Measurements from ENCODE around the gene STARD13.
A peak's percentile ranks its signal among the peaks of the same experiment; 100 is the strongest.

STARD13 gene

DNA sequence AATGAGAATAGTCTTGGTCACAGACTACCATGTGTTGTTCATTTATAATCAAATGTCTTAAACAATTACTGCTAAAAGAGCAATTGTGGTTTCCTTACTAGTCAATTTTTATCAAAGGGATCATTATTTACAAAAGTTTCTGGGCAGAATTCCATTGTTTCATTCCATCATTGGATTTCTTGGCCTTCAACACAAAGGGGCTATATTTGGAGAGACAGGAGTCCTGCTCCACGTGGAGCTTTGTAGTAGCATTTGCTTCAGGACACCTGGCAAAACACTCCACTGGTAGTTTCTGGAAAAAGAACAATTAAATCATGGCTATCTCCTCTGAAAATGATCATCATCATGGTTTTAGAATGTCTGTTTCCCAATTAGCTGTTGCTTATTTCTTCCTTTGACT lies 22.3 kb upstream of the STARD13 start:
- no peak for DNase-seq

DNA sequence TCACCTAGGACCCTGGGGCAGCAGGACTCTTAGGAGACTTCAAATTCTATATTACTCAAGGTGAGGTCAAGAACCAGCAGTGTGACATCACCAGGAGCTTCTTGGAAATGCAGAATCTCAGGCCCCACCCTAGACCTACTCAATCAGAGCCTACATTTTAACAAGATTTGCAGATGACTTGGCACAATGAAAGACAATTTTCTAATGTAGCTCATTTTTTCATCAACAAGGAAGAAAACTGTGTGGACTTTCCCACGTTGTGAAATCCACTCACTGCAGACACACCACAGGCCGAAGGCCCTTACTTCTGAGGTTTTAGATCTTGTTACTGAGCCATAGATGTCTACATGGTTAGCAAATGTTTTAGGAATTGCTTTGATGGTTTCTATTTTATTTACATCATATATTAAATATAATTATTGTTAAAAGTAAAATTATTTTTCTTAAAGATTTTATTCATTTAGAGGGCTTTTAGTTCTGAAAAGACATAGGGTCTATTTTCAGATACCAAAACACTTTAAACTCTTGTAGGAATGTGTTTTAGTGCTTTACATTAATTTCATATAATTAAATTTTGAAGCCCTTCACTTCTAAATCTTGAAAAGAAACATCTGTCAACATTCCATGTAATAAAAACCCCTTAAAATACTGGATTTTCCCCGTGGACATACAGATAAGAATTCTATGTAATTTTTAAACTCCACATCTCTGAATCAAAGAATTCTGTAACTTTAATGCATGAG lies 18.5 kb upstream of the STARD13 start:
- DNase-seq, result no peak

DNA sequence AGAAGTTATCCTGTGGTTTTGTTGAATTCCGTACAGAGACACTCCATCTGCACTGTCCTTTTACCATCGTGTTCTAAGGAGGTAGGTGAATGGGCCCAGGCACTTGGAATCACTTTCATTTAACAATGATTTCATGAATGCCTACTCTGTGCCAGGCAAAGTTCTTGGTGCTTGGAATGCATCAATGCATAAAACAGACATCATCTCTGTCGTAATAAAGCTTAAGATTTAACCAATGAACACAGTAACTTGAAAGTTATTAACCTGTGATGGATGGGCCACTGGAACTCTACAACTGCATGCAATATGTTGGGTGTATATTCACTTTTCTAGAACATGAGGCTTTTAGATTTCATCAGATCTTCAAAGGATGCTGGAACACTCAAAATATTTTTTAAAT lies 14.1 kb upstream of the STARD13 start:
- DNase-seq, result no peak

DNA sequence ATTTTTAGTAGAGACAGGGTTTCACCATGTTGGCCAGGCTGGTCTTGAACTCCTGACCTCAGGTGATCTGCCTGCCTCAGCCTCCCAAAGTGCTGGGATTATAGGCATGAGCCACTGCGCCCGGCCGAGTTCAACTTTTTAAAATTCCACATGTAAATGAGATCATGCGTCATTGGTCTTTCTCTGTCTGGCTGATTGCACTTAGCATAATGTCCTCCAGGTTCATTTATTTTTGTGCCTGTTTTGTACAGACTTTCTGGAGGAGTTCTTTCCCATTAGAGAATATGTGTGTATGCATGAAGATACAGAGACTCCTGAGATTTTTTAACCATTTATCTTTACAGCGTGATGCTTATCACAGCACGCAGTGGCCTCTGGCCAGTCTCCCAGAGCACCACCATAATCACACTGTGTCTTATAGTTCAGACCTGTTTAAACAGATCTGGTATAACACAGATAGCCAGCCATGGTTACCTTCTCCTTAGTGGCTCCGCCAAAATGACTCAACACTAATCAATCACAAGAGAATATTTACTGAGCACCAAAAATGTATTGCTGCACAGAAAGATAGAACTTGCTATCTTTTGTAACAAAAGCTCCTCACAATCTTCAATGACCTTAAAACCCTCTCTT lies 11.4 kb upstream of the STARD13 start:
- DNase-seq, result no peak

DNA sequence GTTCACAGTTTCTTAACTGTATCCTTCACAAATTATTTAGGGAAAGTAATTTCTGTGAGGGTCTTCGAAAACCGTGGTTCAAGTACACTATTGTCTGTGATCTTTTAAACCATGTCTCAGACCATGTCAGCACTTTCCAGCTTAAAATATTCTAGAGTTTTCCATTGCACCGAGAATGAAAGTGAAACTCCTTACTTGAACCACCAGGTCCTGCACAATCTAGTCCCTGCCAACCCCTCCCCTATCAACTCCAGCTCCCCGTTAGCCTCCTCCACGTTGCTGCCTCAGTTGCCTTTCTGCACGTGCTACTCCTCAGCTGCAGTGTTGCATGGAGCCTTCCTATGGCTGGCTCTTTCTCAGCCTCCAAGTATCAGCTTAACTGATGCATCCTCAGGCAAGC lies 7.2 kb upstream of the STARD13 start:
- DNase-seq, result no peak

DNA sequence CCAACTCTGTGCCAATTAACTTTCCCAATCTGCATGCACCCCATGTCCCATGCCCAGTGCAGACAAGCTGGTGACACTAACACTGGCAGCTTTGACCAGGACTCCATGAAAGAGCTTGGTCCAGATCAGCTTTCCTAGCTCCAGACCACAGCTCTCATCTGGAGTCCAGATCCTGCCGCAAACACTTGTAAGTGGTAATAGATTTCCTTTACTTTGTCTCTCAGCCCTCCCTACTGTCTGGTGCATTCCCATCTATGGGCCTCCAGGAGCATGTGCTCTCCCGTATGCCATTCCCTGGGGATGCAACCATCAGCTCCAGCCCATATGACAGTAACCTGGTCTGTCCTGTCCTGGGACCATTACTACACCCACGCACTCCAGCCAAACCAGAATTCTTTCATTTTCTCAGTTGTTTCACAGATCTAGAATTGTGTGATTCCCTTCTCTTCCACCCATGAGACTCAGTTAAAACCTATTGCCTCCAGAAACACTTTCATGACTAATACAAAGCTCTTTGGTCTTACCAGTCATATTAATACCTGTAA lies 4.9 kb upstream of the STARD13 start:
- DNase-seq, result no peak

DNA sequence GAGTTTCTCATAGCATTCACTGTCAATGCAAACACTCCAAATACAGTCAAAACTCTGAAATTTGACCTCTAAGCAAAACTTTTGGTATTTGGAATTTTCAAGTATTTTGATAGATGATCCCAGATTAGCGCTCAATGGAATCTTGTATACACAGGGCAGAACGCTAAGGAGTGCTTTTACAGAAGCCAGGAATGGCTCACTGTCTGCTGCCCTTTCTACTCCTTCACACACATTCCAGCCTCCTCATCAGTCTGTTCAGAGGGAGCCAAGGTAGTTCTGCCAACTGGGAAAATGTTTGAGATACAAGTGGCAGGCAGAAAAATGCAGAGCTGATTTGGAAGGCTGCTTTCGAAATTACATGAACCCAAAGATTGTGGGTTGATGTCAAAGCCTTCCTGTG lies 4.4 kb upstream of the STARD13 start:
- DNase-seq, result peak; percentile 42

DNA sequence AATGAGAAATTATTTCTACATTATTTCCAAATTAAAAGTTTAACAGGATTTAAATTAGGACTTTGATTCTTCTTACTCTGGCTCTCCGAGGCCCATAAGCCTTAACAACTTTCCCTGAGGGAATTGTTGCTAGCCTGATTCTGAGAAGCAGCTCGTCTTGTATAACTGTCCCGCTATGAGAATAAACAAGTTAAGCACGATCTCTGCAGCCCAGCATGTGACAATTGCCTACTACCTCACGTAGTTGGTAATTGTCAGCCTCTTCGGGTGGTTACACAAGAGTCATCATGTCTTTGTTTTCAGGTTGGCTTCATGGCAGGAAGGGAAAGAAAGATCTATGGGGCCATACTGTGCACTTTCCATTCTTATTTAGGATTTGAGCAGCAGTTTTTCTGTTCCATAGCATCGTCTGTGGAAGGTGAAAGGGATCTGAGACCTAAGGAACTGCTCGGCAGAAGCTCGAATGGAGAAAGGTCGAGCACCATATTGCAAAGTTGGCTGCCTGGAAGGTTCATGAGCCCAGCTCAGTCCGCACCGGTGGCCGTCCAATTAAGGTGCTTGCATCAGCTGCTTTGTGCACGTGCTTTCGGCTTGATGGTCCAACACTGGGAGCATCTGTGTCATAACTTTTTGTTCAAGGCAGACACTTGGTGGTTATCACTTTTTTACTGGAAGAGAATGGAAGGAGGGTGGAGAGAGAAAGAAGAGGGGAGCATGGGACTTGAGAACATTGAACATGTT lies 1.8 kb upstream of the STARD13 start:
- DNase-seq, result no peak

DNA sequence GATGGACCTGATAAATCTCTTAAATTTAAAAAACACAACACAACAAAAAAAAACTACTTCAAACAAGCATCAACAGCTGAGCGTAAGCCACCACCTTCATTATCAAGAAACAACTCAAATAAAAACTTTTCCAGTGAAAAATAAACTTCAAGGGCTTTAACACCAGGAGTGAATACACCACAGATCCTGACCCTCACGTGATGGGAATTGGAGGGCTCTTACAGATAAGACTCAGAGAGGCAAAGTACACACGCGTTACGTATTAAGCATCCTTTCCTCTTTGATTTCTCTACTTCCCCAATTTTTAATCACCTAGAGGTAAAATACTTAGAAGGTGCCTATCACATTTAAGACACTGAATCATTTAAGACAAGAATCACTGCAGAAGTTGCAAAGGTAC lies 573 bp upstream of the STARD13 start:
- no peak for DNase-seq

DNA sequence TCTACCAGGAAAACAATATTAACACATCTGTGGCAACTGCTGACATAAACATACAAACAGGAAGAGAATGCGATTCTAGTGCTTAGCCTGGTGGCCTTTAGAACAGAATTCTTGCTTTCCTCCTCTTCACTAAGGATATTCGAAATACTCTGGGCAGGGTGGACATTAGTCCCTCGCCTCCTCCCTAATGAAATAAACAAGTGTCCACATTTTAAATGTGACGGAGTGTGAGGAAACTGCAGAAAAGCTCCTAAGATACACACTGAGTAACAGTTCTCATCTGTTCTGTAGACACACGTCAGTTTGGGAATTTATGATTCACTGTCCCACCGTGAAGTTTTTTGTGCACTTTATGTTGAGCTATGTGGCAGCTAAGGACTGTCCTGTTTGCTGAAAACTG lies 639 bp downstream of the STARD13 start:
- DNase-seq, result peak; percentile 46

DNA sequence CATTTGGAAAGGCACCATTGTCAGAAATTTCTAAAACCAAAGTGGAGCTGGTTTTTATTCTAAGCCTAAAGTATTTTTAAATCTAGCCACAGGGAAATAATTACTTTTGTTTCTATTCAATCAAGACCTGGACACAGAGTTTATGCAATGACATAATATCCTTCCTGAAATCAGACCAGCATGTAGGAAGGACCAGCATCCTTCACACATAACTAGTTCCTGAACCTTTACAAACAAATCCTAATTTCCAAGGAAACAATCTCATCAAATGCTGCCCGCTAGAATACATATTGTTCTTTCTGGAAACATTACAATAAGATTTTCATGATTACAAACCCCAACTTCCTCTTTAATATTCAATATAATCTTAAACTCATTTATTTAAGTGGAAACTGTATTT lies 1.5 kb downstream of the STARD13 start:
- DNase-seq, result no peak

DNA sequence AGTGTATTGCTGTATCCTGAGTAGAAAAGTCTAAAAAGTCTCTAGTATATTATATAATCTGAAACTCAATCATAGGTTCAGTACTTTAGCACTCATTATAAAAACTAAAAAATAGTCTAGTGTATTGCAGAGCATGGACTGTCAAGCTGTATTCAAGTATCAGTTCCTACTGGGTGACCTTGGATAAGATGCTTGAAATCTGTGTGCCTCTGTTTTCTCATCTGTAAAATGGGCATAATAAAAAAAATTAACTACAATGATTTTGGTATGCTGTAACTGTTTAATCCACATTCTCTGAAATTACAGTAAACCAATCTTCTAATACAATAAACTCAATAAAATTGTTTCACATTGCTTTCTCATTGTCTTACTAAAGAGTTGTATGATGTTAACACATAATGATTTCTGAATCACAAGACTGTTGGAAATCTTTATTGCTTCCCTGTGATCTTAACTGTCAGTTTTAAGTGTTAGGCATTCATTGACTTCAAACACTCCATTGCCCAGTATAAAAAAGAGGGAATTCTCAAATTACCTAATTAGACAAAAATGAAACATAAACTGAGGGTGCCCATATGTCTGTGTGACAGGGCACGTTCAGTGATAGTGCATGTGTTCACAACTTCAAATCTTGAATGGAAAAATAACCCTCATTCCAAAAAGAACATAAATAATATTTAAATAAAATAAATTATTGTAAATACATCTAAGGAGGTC lies 2.2 kb downstream of the STARD13 start:
- DNase-seq, result no peak

DNA sequence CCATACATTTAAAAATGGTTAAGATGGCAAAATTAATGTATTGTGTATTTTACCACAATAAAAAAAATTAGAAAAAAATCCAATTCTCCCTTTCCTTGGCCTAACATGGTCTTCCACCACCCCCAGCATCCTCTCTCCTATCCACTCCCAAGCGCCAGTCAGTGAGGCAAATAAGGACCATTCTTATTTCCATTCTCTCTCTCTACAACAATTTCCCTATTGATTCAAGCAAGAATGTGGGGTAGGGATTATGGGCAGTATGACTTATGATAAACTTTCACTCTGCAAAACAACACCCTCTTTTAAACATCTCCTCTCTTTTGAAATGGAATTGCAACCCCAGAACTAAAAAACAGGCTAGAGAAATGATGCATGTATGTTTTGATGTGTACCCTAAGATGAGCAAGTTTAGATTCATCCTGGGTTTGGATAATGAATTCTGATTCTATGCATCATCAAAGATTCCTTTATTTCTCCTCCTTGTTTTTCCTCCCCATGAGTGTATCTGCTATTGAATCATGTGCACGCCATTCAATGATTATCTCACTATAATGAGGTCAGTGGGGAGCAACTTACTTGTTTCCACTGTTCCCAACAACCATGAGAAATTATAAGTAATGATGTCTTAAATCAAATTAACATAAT lies 3.5 kb downstream of the STARD13 start:
- peak; percentile 84 for DNase-seq

DNA sequence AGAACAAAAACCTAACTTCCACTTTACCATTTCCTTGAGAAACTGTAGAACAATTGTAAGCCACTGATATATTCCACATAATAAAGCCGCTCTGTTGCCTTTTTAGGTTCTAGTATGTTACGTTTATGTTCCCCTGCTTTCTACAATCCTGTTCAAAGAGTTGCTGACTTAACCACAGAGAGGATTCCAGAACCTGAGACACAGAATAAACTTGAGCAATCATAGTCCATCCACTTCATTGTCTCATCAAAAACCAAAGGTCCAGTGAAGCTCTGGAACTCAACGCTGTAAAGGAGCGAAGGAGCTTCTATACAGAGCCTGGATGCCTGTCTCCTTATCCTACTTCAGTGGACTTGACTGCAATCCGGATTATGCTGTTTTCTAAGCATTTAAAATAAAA lies 4.6 kb downstream of the STARD13 start:
- DNase-seq, result no peak

DNA sequence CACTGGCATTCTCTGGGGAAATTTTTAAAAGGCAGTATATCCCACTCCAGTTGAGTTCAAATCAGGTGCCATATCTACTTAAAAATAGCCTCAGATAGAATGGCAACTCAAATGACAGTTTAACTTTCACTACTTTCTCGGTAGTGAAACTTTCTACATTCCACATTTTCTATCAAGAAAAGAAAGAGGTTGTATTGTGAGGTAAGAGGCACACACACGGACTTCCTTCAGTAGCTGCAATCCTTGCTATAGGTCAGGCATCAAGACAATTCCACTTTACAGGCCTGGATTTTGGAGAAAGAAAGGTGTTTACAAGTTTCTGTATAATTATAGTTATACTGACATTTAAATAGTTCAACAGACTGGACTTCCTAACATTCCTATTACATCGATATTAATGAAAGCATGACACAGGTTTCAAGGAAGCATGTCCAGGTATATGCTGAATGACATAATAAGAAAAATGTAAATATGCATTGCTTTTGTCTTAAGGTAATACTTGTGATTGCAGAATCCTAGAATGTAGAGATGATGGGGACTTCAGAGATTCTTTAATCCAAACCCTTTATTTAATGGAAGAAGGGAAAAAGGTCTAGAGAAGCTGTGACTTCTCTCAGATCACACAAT lies 5.2 kb downstream of the STARD13 start:
- DNase-seq, result no peak

DNA sequence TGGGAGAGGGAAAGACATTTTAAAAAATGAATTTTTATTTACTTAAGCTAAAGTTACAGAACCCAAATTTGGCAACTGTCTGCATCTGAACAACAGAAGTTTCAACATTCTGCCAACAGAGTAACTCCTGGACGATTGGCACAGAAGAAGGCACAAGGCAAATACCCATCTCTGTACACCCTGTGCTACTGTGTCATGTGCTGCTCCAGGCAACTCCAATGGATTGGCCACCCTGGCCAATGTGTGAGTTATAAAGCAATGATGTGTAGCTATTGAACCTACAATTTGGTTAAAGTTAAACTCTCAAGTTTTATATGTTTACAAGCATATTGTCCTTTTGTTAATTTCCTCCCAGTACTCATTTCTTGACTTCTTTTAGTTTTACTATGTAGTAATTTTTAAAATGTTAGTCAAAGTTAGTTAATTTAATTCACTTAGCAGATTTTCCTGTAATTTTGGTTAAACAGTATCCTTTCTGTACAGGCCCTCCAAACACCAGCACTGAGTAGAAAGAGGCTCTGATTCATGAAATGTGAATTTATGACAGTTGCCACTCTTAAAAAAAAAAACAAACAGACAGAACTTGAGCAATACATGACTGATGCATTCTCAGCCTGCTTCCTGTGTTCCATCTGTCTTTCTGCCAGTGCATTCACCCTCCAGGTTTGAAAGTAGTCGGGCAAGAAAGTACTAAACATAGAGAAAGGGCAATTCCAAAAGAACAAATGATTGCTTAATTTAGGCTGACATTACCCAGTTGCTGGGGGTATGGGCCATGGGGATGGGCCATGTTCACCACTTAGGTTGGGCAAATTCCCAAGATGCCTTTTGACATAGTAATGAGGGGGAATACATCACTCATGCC lies 5.9 kb downstream of the STARD13 start:
- peak; percentile 87 for DNase-seq

DNA sequence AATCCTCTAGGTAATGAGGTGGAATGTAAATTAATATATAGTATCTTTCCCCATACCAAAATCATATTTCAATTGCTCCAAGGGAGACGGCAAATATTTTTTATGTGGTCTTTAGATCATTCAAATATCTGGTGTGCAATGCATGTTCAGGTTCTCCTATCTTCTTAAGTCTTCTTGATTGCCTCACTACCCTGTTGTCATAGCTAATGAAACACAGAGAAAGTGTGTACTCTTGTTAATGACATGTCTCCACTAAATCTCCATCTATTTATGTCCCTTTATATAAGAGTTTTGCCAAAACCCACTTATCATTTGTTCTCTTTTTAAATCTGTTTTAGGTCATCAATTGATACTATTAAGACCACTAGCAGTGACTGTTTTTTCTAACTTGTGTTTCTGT lies 6.6 kb downstream of the STARD13 start:
- DNase-seq, result no peak

DNA sequence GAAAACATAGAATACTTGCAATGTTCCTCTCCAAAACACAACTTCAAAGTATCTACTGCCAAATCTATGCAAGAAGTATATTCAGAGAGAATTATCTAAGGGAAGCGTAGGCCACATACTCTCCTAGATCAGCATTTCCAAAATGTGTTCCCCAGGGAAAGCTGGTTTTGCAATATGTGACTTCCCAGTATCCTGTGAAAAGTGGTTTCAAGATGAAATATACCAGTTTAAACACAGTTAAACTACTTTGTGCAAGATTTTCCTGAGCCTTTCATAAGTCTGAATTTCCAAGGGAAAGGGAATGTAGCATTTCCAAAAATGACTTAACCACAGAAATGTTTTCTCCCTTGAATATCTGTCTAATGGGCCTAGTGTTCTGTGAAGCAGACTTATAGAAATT lies 7.6 kb downstream of the STARD13 start:
- peak; percentile 85 for DNase-seq

DNA sequence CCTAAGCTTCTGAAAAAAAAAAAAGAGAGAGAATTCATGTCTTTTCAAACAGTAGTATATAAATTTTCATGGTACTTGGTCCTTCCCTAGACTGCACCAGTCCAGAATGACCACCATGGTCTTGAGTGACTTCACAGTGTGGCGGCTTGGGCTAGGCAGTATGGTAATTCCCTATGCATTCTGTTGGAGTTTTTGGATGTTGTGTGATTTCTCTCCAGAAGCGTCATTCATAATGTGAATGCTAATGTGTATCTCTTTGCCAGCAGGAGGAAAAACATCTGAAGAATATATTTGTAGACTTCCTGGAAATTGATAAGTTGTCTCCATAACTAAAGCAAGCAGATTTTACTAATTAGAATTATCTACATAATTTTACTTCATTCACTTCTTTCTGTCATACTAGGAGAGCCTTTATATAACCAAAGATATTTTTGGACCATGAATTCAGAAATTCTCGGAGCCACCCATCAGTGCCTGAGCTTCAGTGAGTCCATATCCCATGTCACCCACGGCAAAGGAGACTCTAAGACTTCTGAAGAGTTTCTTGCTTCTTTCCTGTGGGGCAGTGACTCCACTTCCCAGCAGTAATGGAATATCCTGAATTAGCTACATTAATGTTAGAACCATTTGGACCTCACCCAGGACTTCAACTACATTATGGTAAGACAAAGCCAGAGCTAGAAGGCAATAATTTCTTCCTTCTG lies 8.4 kb downstream of the STARD13 start:
- no peak for DNase-seq

DNA sequence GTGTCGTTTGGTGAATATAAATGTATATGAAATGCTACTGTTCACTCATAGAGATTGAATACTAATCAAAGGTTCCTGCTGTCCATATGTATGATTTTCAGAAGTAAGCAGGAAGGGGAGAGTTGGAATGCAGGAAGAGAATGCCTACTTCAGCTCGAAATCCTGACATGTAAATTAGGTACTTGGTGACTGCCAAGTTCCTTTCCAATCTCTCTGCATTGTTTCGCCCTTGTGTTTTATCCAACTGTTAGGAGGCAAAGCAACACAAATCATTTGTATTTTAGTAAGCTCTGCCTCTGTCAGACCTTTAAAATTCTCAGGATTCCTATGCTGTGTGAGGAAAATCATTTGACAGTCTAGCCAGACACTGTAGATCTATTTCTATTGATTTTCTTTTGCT lies 9.0 kb downstream of the STARD13 start:
- no peak for DNase-seq

Data from fibroblast of skin of scalp (primary cell).